HG03575 (cell line): ENCODE results near the gene DSCAM.

ENCODE experiments used
- ATAC-seq: cut with Tn5 transposase; IDR thresholded peaks from one replicate; pipeline ENCODE4 v1.9.1; 2021; ENCODE audit not compliant: unreplicated experiment, insufficient number of reproducible peaks, low FRiP score; ENCODE audit errors: extremely low read depth

The DSCAM gene

DNA sequence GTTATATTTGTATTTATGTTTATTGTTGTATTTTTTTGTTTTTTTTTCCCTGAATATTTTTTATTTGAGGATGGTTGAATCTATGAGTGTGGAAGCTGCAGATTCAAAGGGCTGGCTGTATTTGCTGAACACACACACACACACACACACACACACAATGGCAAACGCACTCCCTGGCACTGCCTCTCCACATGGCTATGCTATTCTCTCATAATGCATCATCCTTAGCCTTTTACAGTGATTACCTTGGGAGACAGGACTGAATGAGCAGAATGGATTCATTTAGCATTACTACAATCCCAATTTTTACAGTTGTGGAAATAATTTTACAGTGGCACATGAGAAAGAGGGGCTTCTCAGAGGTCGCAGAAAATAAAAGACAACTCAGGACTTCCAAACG, 589.6 kb downstream of the DSCAM start:
- no peak for ATAC-seq

DNA sequence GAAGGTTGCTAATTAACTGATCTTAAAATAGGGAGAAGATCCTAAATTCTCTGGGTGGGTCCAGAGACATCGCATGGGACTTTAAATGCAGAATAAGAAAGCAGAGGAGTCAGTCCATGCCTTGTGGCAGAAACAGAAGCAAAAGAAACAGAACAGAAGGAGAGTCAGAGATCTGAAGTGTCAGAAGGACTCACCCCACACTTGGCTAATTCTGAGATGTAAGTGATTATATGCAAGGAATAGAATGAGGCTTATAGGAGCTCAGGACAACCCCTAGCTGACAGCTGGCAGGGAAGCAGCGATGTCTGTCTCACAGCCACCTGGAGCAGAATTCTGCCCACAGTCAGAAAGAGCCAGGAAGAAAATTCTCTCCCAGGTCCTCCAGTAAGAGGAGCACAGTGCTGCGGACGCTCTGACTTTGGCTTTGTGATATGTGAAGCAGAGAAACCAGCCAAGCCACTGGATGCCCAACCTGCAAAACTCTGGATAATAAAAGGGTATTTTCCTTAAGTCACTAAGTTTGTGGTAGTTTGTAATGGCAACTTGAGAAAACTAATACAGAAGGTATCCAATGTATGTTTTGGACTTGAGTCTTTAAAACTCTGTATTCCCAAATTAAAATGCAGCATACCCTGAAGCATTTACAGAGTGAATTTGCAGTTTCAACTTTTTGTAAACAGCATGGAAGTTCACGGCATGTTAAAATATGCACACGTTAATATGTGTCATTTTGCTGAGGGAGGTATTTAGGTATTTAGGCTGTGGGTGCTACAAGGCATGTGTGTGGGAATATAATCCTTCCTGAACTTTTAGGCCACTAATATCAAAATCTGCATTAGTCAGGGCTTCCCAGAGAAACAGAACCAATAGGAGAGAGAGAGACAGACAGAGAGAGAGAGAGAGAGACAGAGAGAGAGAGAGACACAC, 591.2 kb downstream of the DSCAM start:
- no peak for ATAC-seq

DNA sequence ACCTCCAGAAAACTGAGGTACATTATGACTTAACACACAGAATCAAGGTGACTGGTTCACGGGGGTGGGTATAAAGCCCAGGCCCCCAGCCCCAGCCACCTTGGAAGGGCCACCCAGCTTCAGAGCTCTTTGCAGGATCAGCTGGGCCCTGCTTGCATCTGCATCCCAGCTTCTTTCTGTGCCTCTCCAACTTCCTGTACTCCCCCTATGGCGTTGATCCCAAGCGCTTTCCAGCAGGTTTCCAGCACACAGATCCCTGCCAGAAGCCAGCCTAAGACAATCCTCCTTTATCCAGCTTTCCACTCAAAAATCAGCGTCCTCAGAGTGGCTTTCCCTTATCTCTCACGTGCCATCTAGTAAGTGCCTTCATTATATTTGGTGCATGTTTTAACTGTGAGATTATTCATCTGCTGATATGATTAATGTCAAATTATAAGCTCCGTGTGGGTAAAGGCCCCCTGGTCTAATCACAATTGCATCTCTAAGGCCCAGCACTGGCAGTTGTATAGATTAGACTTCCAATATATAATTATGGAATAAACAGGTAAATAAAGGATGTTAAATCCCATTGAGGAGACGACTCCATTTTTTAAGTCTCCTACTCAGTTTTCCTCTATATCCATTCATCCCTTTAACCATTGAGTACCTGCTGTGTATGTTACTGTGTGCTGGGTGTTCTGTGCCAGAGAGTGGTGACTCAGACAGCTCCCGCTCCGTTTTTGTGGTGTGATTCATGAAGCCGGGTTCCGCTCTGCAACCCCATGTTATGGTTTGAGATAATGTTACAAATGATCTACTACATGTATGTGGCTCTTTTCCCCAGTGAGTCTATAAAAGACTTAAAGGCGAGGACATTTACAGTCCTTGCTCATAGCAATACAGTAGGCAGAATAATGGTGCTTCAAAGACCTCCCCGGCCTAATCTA, 592.2 kb downstream of the DSCAM start:
- no peak for ATAC-seq

DNA sequence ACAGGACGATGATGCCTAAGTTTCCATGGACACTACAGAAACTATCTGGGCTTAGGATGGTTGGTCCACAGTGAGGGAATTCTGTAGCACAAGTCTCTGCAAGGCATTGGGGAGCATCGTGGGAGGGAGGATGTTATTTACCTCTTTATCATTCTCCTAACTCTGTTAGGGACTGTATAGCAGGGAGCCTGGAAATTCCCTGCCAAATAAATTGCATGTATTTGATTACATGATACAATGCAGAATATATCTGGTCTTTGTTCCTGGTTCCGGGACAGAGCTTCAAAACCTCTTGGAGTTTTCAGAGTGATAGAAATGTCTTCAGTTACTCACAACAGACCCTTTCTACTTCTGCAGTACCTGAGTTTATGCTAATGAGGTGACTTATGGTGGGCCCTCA, 593.8 kb downstream of the DSCAM start:
- no peak for ATAC-seq

DNA sequence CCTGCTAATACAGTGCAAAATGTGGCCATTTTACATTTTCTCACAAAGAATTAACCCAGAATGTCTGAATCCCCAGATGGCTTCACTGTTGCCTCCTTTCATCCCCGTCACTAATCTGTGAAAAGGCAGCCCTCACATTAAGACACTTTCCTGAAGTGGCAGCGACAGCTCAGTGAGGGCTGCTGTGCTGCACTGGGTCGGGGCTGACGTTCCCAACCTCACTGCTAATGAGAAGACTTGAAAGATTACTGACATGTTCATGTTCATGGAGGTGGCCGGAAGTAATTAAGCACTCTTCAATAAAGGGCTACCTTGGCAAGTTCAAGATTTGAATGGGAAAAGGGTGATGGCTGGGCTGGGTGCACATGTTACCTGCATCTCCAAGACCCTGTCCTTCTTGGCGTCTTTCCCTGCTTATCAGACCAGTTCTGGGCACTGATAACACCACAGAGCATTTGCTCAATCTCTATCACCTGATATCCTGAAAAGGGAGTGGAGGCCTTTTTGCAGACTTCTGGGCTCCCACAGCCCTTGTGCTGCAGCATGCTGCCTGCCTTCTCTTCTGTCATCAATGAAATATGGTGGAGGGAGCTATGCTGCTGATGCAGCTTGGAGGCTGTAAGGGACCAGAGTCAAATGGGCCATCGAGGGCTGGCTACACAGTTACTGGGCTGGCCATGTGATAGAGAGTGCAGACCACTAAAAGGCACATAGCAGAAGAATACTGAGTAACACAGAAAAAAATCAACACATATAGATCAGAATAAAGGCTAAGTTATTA, 596.3 kb downstream of the DSCAM start:
- ATAC-seq = no peak

DNA sequence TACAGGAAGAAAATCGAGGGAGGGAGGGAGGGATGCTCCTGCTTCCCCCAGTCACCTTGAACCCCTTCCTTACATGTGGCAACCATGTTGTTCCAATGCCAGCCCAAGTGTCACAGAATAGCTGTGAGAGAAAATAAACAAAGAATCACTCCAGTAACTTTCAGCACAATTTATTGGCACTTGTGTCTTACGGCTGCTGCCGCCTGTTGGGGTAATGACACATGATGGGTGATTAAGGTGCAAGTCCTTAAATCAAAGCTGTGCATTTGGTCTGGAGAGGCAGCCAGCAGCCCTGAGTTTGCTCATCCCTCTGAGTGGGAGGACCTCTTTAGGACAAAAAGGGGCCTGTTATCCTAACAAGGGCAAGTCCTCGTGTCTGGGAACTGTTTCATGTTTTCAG, 602.0 kb downstream of the DSCAM start:
- no peak for ATAC-seq

DNA sequence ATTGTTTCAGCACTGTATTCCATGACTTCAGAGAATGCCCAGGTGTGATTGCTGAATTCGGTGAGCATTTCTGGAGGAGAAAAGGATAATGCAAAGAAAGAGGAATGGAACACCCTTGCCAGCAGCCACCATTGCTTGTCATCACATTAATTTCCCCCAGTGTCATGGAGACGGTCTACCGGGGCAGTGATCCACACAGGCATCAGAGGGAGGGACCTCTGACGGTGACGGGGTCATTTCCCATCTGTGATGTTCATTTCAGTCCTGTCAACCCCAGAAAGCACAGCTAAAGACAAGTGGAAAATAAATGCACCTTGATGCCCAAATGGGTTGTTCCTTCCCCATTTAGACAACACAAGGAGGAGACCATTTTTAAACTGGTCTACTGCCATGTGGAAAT, 603.3 kb downstream of the DSCAM start:
- no peak for ATAC-seq

DNA sequence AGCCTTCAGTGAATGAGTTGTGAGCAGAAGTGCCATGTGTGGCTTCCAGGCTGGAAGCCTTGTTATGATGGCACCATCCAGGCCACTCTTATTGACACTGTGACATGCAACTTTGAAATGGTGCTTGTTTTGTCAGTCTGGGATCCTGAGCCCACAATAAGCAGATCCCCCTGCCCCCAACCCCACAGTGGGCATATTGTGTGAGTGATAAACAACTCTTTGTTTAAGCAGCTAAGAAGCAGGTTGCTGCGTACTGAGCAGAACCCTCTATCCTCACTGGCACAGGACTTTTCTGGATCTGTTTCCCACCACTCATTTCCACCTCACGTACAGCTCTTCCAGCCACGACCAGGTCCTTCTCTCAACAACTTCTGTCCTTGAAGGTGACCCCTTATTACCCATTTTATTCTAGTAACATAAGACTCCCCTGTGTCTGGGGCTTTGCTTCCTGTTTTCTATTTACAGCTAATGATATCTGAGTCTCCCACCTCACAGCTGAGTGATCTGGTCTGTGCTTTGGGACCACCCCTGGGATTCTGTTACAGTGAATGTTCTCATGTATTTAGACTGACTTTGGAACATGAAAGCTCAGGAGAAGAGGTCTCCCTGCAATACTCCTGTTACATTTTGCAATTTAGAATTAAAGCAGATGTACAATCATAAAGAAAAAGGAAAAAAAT, 604.2 kb downstream of the DSCAM start:
- ATAC-seq = no peak

DNA sequence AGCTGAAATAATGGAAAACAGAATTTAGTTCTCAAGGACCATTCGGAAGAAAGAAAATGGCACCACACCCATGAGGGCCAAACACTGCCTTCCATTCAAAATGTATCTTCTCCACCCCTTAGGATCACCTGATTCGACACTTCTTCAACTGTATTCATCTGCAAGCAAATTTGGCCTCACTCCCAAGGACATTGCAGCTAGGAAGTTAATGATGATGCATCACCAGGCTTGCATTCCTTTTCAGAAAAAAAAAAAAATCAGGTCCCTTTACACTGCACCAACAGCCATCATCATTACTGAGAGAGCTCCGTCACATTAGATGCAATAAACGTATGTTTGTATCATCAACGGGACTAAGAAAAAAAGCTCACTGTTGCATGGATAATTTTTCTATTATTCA, 611.4 kb downstream of the DSCAM start:
- no peak for ATAC-seq

DNA sequence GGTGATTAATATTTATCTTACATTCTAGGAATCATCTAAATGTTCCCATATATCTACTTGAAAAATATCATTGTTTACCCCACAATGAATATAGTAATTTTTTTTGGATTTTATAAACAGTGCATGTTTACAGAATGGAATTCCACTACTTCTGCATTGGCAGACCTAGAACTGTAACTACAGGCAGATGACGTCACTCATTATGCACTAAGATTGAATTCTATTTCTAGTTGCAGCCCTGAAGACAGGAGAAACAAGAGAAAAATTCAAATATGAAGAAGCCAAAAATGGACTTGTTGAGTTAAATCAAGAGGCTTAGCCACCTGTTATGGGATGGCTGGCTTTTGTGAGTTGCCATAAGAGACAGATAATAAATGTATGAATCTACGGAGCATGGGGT, 615.0 kb downstream of the DSCAM start:
- ATAC-seq = no peak

DNA sequence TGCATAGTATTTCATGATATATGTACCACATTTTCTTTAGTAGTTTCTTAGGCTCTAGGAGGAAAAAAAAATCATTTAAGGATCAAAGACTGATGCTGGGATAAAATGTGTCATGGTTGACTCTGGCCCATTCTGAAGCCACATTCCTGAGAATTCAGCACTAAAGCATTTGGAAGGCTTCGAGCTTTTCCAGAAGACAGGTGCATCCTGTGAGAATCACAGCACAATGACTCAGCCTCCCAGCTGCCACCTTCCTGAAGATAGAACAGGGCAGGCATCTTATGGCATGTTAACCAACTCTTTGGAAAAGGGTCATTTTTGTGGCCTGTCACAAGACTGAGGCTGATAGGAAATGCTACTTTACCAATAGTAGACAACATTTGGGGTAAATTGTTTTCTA, 619.9 kb downstream of the DSCAM start:
- ATAC-seq = no peak

DNA sequence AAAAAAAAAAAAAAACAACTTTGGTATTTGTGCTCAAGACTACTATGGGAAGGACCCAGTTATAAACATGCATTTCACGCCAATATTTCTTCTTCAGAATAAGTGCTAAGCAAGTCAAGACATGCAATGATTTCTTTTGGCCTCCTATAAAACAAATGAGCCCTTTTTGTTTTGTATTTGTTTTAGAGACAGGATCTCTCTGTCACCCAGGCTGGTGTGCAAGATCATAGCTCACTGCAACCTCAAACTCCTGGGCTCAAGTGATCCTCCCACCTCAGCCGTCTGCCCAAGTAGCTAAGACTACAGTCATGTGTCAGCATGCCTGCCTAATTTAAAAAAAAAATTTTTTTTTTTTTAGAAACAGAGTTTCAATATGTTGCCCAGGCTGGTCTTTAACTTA, 631.0 kb downstream of the DSCAM start:
- ATAC-seq = no peak

DNA sequence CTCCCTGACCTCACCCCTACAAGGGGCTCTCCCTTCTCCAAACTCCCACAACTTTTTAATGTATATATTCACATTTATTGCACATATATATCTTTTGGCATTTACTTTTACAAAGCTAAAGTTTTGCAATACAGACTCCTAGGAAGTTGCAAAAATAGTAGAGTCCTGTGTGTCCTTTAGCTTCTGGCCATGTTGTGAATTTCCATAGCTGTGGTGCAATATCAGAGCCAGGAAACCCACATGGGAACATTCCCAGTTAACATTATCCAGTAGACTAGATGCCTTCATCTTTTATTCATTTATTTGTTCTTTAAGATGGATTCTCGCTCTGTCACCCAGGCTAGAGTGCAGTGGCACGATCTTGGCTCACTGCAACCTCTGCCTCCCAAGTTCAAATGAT, 636.7 kb downstream of the DSCAM start:
- no peak for ATAC-seq

DNA sequence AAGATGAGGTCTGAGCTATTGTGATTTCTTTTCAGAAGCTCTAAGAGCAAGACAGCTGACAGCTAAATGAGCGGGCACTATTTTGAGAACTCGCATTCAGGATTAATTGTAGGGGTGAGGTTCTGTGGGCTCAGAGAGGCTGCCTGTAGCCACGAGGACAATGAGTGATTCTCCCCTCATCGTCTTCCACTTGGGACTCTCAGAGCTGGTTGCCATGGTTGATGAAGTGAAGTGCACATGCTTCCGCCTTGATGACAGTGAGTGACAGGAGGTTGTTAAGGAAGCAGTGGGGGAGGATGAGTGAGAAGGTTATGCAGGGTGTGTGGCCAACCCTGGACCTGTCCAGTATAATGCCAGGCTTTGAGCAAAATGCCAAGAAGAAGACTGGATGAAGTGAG, 638.0 kb downstream of the DSCAM start:
- ATAC-seq = no peak

DNA sequence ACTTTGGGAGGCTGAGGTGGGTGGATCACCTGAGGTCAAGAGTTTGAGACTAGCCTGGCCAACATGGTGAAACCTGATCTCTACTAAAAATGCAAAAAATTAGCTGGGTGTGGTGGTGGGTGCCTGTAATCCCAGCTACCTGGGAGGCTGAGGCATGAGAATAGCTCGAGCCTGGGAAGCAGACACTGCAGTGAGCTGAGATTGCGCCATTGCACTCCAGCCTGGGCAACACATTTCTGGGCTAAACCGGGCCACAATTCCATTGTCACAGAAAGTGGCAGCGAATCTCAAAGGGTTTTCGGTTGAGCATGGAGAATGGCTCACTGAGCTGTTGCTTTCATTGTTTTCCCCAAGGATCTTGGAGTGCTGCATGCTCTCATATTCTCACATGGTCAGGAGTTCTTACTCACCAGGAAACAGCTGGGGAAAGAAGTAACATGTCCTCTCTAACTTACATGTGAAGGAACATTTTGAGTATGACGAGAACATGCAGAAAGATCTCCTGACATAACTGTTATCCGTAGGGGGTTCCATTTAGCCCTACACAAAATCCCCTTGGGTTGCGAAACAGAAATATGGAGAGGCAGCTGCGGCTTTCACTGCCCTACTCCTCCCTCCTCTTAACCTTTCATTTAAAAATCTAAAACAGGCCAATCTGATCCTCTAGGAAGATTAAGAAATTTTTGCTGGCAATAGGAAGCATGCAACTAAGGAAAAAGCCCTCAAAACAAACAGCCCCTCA, 638.6 kb downstream of the DSCAM start:
- no peak for ATAC-seq

DNA sequence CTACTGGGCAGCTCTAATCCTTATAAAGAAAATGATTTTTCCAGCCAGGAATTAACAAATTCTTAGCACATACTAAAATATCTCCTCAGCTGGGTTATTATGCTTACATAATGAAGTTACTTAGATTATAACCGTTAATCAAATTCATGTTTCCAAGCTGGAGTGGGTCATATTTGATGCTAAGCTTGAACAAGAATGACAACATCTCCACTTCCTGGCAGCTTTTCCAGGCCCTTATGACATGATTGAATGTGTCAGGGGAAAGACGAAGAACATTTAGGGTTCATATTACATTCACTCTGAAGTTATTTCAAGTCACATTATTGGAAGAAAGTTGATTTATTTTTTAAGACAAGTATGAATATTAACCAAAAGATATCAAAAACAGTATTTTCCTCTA, 646.0 kb downstream of the DSCAM start:
- ATAC-seq = no peak

DNA sequence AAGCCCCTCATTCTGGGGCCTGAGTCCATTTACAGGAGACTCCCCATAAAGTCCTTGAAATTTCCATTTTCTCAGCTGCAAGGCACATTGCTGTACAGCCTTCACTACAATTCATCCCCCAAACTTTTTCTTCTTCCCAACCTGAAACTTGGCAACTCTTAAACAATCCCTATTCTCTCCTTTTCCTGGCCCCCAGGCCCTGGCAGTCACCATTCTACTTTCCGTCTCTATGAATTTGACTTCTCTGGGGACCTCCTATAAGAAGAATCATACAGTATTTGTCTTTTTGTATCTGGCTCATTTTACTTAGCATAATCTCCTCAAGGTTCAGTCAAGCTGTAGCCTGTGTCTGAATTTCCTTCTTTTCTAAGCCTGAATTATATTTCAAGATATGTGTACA, 646.8 kb downstream of the DSCAM start:
- ATAC-seq = no peak
